Glutamatergic neuron (in vitro differentiated cells): ENCODE data around the gene ACER1. TPM values are rescaled to one million over a fixed set of nuclear protein-coding genes. Genes with fewer than 3 reads are reported as not detected.

ENCODE experiments used
- DNase-seq: peaks from one replicate; pipeline ENCODE4 v3.0.0; 2022
- H3K27ac Mint-ChIP-seq: one replicate; pipeline ENCODE4 v1.8.0; 2020; ENCODE audit warnings: mild to moderate bottlenecking, mixed read lengths, inconsistent platforms; ENCODE audit not compliant: unreplicated experiment
- H3K27me3 Mint-ChIP-seq: one replicate; pipeline ENCODE4 v1.8.0; 2020; ENCODE audit warnings: mild to moderate bottlenecking, moderate library complexity, mixed read lengths, inconsistent platforms; ENCODE audit not compliant: unreplicated experiment
- H3K36me3 Mint-ChIP-seq: one replicate; pipeline ENCODE4 v1.8.0; 2020; ENCODE audit warnings: mild to moderate bottlenecking, mixed read lengths, inconsistent platforms; ENCODE audit not compliant: unreplicated experiment
- H3K4me1 Mint-ChIP-seq: one replicate; pipeline ENCODE4 v1.8.0; 2020; ENCODE audit warnings: mild to moderate bottlenecking, low read depth, mixed read lengths, inconsistent platforms; ENCODE audit not compliant: unreplicated experiment
- H3K4me3 Mint-ChIP-seq: one replicate; pipeline ENCODE4 v1.8.0; 2020; ENCODE audit warnings: mild to moderate bottlenecking, mixed read lengths, inconsistent platforms; ENCODE audit not compliant: unreplicated experiment
- H3K9me3 Mint-ChIP-seq: one replicate; pipeline ENCODE4 v1.8.0; 2020; ENCODE audit warnings: mild to moderate bottlenecking, moderate library complexity, mixed read lengths, inconsistent platforms; ENCODE audit not compliant: unreplicated experiment
- CTCF ChIP-seq: fragments of 200-600 bp; sonication (generic); IDR thresholded peaks from one replicate; pipeline ENCODE4 v1.5.0; 2021; ENCODE audit not compliant: partially characterized antibody, unreplicated experiment
- total RNA-seq: library from RNA; stranded (reverse); fragmentation: NEBNext Ultra II Directional; extraction: Animal tissue kit (Norgen Biotek cat#: 25700); gene quantifications from one replicate; pipeline ENCODE4 v1.2.1, GENCODE V29; 2021; ENCODE audit not compliant: unreplicated experiment

The ACER1 gene
- total RNA-seq, 1 donor from 2014 or later: not detected

- TF ChIP-seq CTCF: no peak
- H3K27me3 Mint-ChIP-seq: no peaks in the 10 kb centered on the region
- H3K36me3 Mint-ChIP-seq: no peaks in the 10 kb centered on the region
- H3K9me3 Mint-ChIP-seq: peaks cover 1% of the 10 kb centered on the region
- H3K27ac Mint-ChIP-seq: no peak overlapping the region
- DNase-seq: no peak
- no peaks in the 10 kb centered on the region for H3K4me1 Mint-ChIP-seq
- no peak overlapping the region for H3K4me3 Mint-ChIP-seq
These were observed 19.9 kb downstream of the ACER1 start for GRCh38 chr19:6313398-6313969.

GRCh38 chr19:6312018-6312417, 21.4 kb downstream of the ACER1 start:
- Mint-ChIP-seq H3K4me3 (no peak overlapping the region), H3K9me3 (peaks cover 1% of the 10 kb centered on the region), H3K27ac (no peak overlapping the region), H3K4me1 (no peaks in the 10 kb centered on the region), H3K36me3 (no peaks in the 10 kb centered on the region), H3K27me3 (peaks cover 2% of the 10 kb centered on the region)
- no peak for TF ChIP-seq CTCF
- DNase-seq: no peak

GRCh38 chr19:6298413-6298812, 35.0 kb downstream of the ACER1 start:
- no peak for DNase-seq
- Mint-ChIP-seq H3K4me1 (no peaks in the 10 kb centered on the region), H3K36me3 (no peaks in the 10 kb centered on the region), H3K27me3 (peaks cover 4% of the 10 kb centered on the region), H3K4me3 (no peak overlapping the region), H3K27ac (no peak overlapping the region), H3K9me3 (peaks cover 6% of the 10 kb centered on the region)
- TF ChIP-seq CTCF: no peak

- DNase-seq: no peak
- Mint-ChIP-seq H3K27ac (no peak overlapping the region), H3K9me3 (peaks cover 13% of the 10 kb centered on the region), H3K4me3 (no peak overlapping the region), H3K4me1 (no peaks in the 10 kb centered on the region), H3K36me3 (peaks cover 5% of the 10 kb centered on the region), H3K27me3 (peaks cover 3% of the 10 kb centered on the region)
- TF ChIP-seq CTCF: no peak
These were observed 36.2 kb downstream of the ACER1 start for GRCh38 chr19:6297202-6297601.

- no peak for TF ChIP-seq CTCF
- Mint-ChIP-seq H3K36me3 (peaks cover 22% of the 10 kb centered on the region), H3K4me3 (no peak overlapping the region), H3K27ac (no peak overlapping the region), H3K9me3 (peaks cover 21% of the 10 kb centered on the region), H3K4me1 (no peaks in the 10 kb centered on the region), H3K27me3 (no peaks in the 10 kb centered on the region)
- DNase-seq: no peak
These were observed 41.4 kb downstream of the ACER1 start for GRCh38 chr19:6292006-6292405.
